KBM-7 (cell line): ENCODE measurements around the gene SLC38A3.

ENCODE experiments used
- DNase-seq: peaks from one replicate; pipeline ENCODE4 v3.0.0-alpha.2; 2015
- in situ Hi-C: fragments of 300-500 bp; cut with MboI; formaldehyde crosslinking; loops from 2 replicates; pipeline ENCODE4 v1.14.3; 2020; ENCODE audit warnings: low sequenced_read_pairs, low pct_unique_long_range_greater_than_20kb, mixed read lengths

SLC38A3 gene

GRCh38 chr3:50168388-50168787 is 36.7 kb upstream of the SLC38A3 start:
- in situ Hi-C loops, result no loop called here
- no peak for DNase-seq

- DNase-seq, result no peak
- in situ Hi-C loops, result no loop called here
Observed at GRCh38 chr3:50168791-50169190, 36.3 kb upstream of the SLC38A3 start.

GRCh38 chr3:50169232-50169832 is 35.7 kb upstream of the SLC38A3 start:
- no peak for DNase-seq
- in situ Hi-C loops, result no loop called here

- no peak for DNase-seq
- in situ Hi-C loops, result no loop called here
Observed at GRCh38 chr3:50169858-50170257, 35.2 kb upstream of the SLC38A3 start.

- in situ Hi-C loops, result no loop called here
- DNase-seq, result no peak
Observed at GRCh38 chr3:50170689-50171088, 34.4 kb upstream of the SLC38A3 start.

DNA sequence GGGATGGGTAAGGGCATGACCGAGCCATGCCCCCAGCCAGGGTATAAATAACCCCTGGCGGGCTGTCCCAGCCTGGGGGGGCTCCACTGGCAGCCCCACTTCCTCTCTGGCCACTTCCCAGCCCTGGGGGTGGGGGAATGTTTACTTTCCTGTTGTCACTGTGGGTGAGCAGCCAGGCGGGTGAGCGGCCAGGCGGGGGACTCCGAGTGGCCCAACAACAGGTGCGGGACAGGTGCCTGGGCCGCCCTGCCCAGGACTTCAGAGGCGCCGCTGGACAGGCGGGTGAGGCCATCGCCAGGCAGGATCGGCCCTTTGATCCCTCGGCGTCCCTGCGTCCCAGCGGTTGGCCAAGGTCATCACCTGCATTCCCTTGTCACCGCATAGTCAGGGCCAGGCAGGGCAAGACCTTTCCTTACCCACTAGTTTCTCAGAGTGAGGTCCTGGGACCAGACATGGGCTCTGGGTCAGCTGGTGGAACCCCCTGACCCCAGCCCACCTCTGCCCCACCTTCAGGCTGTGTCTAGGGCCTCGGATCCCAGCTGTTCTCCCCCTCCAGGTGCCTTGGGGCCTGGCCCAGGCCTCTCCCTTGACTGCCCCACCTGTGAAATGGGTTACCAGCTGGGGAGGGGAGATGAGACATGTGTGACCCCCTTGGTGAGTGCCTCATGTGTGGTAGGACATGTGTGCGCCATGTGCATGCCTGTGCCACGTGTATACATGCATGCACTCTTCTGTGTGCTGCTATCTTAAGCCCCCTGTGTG is 33.4 kb upstream of the SLC38A3 start:
- DNase-seq, result no peak
- in situ Hi-C loops, result no loop called here

DNA sequence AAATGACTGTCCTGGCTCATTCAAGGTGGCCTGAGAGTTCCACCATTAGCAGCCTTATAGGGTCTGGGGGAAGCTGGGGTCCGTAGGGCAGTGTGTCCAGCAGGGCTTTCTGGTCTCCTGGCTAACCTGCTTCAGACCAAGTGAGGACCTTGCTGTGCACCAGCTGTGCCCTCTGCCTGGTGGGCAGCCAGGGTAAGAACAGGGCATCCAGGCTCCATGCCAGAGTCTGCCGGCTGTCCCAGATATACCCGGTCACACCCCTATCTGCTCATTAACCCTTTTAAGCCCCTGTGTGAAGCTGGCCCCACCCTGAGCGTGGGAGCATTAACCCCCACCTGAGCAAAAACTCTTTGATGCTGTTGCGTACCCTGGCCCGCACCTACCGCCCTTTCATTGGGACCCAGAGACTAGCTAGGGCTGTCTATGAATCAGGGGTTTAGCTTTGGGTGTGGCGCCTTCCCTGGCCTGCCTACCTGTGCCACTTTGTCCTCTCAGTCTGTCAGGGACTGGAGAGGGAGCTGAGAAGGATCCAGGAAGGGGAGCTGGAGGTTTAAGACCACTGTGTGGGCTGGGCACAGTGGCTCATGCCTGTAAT is 32.3 kb upstream of the SLC38A3 start:
- no peak for DNase-seq
- in situ Hi-C loops, result no loop called here

- in situ Hi-C loops, result no loop called here
Observed at GRCh38 chr3:50173685-50174516, 31.2 kb upstream of the SLC38A3 start.

DNA sequence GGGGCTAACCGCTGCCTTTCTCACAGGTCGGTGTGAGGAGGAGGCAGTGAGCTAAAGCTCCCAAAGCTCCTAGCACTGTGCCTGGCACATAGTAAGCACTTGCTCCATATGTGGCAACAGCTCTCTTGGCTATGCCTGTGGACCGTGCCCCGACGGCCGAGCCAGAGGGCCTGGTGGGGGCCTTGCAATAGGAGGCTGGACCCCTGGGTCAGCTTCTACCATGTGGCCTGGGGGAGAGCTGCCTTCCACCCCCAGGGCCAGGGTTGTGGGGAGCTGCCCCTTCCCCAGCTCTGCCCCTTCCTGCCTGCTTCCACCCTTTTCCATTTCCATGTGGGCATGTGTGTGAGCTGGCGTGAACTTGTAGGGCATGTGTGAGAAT is 30.6 kb upstream of the SLC38A3 start:
- in situ Hi-C loops, result no loop called here
- no peak for DNase-seq

More at GRCh38 chr3:50173685-50174516, 31.2 kb upstream of the SLC38A3 start:
- DNase-seq, result no peak

DNA sequence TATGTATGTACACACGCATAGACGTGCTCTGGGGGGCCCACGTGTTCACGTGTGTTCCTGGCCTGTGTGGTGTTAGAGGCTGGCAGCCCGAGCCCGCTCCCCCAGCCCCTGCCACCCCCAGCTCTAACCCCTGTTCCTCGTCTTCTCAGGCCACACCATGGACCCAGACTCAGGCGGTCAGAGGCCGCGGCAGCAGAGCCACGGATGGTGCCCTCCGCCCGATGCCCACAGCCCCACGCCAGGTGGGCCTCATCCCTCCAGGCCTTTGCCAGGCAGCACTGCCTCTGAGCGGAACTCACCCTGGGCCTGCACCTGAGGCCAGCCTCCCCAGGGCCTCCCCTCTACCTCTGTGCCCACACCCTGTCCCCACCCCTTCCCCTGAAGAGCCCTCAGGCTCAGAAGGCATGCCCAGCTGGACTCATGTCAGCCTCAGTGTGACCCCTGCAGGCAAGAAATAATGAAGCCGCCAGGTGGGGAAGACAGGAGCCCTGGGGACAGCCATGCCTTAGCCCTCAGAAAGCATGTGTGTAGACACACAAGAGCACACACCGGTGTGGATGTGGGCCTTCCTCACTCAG is 30.0 kb upstream of the SLC38A3 start:
- in situ Hi-C loops, result no loop called here
- DNase-seq, result no peak

GRCh38 chr3:50177346-50177745 is 27.7 kb upstream of the SLC38A3 start:
- no peak for DNase-seq
- in situ Hi-C loops, result no loop called here

DNA sequence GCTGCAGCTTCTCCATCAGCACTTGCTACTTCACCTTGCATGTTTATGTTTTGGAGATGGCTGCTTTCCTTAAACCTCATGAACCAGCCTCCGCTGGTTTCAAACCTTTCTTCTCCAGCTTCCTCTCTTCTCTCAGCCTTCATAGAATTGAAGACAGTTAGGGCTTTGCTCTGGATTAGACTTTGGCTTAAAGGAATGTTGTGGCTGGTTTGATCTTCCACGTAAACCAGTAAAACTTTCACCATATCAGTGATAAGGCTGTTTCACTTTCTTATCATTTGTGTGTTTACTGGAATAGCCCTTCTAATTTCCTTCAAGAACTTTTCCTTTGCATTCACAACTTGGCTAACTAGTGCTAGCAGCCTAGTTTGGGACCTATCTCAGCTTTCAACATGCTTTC is 25.4 kb upstream of the SLC38A3 start:
- in situ Hi-C loops, result no loop called here
- DNase-seq, result no peak

- in situ Hi-C loops, result no loop called here
- no peak for DNase-seq
Observed at GRCh38 chr3:50181985-50182384, 23.1 kb upstream of the SLC38A3 start.

- no peak for DNase-seq
- in situ Hi-C loops, result no loop called here
Observed at GRCh38 chr3:50182533-50183099, 22.5 kb upstream of the SLC38A3 start.

DNA sequence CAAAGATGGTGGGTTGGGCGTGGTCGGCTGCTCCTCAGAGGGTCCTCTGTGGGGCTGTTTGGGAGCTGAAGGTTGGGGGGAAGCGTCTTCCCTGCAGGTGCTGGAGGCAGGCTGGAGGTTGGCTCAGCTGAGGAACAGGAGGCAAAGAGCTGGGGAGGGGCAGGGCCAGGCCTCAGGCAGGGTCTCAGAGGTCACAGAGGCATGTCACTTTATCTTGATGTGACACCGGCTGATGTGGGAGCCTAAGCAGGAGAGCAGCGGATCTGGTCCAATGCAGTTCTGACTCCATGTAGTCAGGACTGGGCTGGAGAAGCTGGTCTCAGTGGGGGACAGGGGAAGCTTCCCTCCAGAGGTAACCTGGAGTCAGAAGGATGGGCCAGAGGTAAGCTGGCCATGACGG is 21.3 kb upstream of the SLC38A3 start:
- in situ Hi-C loops, result no loop called here
- no peak for DNase-seq

GRCh38 chr3:50184242-50184978 is 20.7 kb upstream of the SLC38A3 start:
- DNase-seq, result no peak
- in situ Hi-C loops, result no loop called here

DNA sequence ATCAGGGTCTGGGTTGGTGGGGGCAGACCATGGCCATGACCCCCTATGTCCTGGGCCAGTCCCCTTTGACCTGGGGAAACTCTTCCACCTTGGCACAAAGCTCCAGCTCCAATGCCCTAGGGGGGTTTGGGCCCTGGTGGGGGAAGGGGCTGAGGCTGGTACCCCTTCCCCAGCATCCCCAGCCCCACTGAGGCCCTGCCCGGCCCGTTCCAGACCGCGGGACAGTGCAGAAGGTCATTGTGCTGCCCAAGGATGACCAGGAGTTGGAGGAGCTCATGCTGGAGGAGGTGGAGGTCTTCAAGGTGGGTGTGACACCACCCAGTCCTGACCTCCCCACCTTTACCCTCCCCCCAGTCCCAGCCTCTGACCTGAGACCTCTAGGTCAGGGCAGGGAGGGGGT is 19.8 kb upstream of the SLC38A3 start:
- in situ Hi-C loops, result no loop called here
- DNase-seq, result no peak

GRCh38 chr3:50186096-50186495 is 19.0 kb upstream of the SLC38A3 start:
- DNase-seq, result no peak
- in situ Hi-C loops, result no loop called here

- in situ Hi-C loops, result no loop called here
- no peak for DNase-seq
Observed at GRCh38 chr3:50187750-50188149, 17.3 kb upstream of the SLC38A3 start.
